ENCODE data around the gene CEP112. TPM values are rescaled to one million over a fixed set of nuclear protein-coding genes. Genes with fewer than 3 reads are reported as not detected.

The CEP112 gene
- total RNA-seq, 1 donor from 2014 or later: 13.9 TPM

GRCh38 chr17:66138120-66138519 is 53.8 kb downstream of the CEP112 start:
- no peaks in the 10 kb centered on the region for H3K4me1 Mint-ChIP-seq (ENCODE audit: low read depth, unreplicated experiment)
- H3K79me2 ChIP-seq (ENCODE audit: insufficient read depth, low read length): no peaks in the 10 kb centered on the region
- no peaks in the 10 kb centered on the region for H3K9me3 ChIP-seq (ENCODE audit: insufficient read depth, low read depth, low read length)
- no peak overlapping the region for H3K4me2 ChIP-seq (ENCODE audit: low read length)
- H4K20me1 ChIP-seq (ENCODE audit: insufficient read depth, low read length): no peaks in the 10 kb centered on the region
- no peak overlapping the region for H3K4me3 Mint-ChIP-seq (ENCODE audit: unreplicated experiment)
- FAIRE-seq (no peak), DNase-seq (ENCODE audit: low read depth) (no peak)
- H3K27me3 ChIP-seq (ENCODE audit: insufficient read depth, low read length): no peaks in the 10 kb centered on the region
- no peak overlapping the region for H2AFZ ChIP-seq (ENCODE audit: low read depth, low read length)
- no peaks in the 10 kb centered on the region for H3K27me3 Mint-ChIP-seq (ENCODE audit: low read depth, unreplicated experiment)
- H3K4me3 ChIP-seq (ENCODE audit: insufficient read depth, low read depth, low read length): no peak overlapping the region
- TF ChIP-seq CTCF (IDR thresholded peaks at IDR 0.05; ENCODE audit: insufficient read depth, low read depth, low read length) (no peak), EZH2 (IDR thresholded peaks at IDR 0.05; ENCODE audit: insufficient read depth, low read length) (no peak)
- no peak overlapping the region for H3K27ac Mint-ChIP-seq (ENCODE audit: unreplicated experiment)
- H3K9ac ChIP-seq (ENCODE audit: low read length): no peak overlapping the region
- peaks cover 17% of the 10 kb centered on the region for H3K36me3 Mint-ChIP-seq (ENCODE audit: low read depth, unreplicated experiment)
- H3K4me1 ChIP-seq (ENCODE audit: insufficient read depth, low read length): no peaks in the 10 kb centered on the region
- no peak overlapping the region for H3K27ac ChIP-seq (ENCODE audit: low read depth, low read length)
- peaks cover 5% of the 10 kb centered on the region for H3K9me3 Mint-ChIP-seq (ENCODE audit: unreplicated experiment)
- no peaks in the 10 kb centered on the region for H3K36me3 ChIP-seq (ENCODE audit: insufficient read depth, low read length)

- no peak for FAIRE-seq
These were observed 56.0 kb downstream of the CEP112 start for GRCh38 chr17:66135896-66136295.

More at GRCh38 chr17:66135896-66136295, 56.0 kb downstream of the CEP112 start:
- Histone ChIP-seq H4K20me1 (ENCODE audit: insufficient read depth, low read length) (no peaks in the 10 kb centered on the region), H3K9ac (ENCODE audit: low read length) (no peak overlapping the region), H3K4me2 (ENCODE audit: low read length) (no peak overlapping the region), H3K79me2 (ENCODE audit: insufficient read depth, low read length) (no peaks in the 10 kb centered on the region), H3K36me3 (ENCODE audit: insufficient read depth, low read length) (no peaks in the 10 kb centered on the region), H2AFZ (ENCODE audit: low read depth, low read length) (no peak overlapping the region), H3K4me1 (ENCODE audit: insufficient read depth, low read length) (no peaks in the 10 kb centered on the region), H3K27me3 (ENCODE audit: insufficient read depth, low read length) (no peaks in the 10 kb centered on the region), H3K4me3 (ENCODE audit: insufficient read depth, low read depth, low read length) (no peak overlapping the region), H3K27ac (ENCODE audit: low read depth, low read length) (no peak overlapping the region), H3K9me3 (ENCODE audit: insufficient read depth, low read depth, low read length) (no peaks in the 10 kb centered on the region)
- TF ChIP-seq EZH2 (IDR thresholded peaks at IDR 0.05; ENCODE audit: insufficient read depth, low read length): no peak
- TF ChIP-seq CTCF (IDR thresholded peaks at IDR 0.05; ENCODE audit: insufficient read depth, low read depth, low read length): no peak
- no peak for DNase-seq (ENCODE audit: low read depth)
- peaks cover 9% of the 10 kb centered on the region for H3K36me3 Mint-ChIP-seq (ENCODE audit: low read depth, unreplicated experiment)
- H3K27me3 Mint-ChIP-seq (ENCODE audit: low read depth, unreplicated experiment): no peaks in the 10 kb centered on the region
- H3K27ac Mint-ChIP-seq (ENCODE audit: unreplicated experiment): no peak overlapping the region
- no peak overlapping the region for H3K4me3 Mint-ChIP-seq (ENCODE audit: unreplicated experiment)
- no peaks in the 10 kb centered on the region for H3K4me1 Mint-ChIP-seq (ENCODE audit: low read depth, unreplicated experiment)
- peaks cover 5% of the 10 kb centered on the region for H3K9me3 Mint-ChIP-seq (ENCODE audit: unreplicated experiment)

Measured in astrocyte (in vitro differentiated cells and primary cell).